GM21717 (cell line): ENCODE measurements around the gene MGRN1.

Source experiments
- ATAC-seq: cut with Tn5 transposase; IDR thresholded peaks from one replicate; pipeline ENCODE4 v1.9.1; 2021; ENCODE audit warnings: mild to moderate bottlenecking, moderate library complexity; ENCODE audit not compliant: unreplicated experiment

Gene MGRN1

DNA sequence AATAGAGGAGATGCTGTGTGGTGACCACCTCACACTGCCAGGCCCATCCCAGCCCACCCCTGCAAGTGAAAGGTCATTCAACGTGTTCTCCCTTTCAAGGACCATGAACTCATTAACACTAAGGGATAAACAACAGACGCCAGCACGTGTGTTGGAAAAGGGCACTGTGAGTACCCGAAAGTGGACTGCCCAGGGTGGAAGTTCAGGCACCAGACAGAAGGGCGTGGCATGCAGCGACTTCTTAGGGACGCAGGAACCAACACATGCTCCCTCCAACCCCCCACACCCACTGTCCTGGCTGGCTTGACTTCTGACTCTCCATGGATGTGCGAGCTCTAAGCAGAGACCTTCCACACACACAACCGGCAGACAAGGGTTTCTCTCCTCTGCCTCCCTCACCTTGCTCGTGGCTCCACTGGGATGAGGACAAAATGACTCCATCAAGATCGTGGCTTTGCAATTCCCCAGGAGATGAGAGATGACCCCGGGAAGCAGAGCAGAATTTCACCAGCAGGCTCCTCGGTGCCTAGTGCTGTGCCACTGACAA is 20.9 kb upstream of the MGRN1 start:
- ATAC-seq, result no peak

DNA sequence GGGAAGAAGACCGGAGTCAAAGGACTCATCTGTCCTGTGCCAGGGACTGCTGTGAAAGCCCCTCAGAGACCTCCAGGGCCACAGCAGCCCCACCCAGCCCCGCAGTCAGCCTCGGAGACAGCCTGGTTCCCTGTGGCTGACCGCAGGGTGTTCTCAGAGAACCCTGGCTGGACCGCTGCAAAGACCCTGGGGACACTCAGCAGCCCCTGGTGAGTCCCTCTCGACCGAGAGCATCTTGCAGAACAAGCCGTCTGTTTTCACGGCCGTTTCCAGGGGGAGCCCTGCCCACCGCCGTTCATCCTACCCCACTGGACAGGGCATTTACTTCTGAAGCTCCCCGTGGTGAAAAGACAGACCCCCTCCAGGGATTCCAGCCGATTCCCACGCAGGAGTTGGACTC is 20.2 kb upstream of the MGRN1 start:
- no peak for ATAC-seq

DNA sequence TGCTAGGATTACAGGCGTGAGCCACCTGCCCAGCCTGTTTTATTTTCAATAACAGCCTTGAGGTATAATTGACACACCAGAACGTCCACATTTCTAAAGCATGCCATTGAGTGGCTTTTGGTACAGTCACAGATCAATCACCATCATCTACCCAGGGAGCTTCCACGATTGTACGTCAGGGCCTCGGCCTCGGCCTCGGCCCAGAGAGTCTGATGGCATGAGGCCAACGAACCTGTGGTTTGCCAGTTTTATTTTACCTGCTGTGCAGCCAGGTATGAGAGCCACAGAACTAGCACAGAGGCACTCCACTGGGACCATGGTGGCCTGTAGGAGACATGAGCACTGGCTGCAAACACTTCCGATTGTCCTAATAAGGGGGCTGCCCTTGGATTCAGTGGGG is 18.3 kb upstream of the MGRN1 start:
- no peak for ATAC-seq

DNA sequence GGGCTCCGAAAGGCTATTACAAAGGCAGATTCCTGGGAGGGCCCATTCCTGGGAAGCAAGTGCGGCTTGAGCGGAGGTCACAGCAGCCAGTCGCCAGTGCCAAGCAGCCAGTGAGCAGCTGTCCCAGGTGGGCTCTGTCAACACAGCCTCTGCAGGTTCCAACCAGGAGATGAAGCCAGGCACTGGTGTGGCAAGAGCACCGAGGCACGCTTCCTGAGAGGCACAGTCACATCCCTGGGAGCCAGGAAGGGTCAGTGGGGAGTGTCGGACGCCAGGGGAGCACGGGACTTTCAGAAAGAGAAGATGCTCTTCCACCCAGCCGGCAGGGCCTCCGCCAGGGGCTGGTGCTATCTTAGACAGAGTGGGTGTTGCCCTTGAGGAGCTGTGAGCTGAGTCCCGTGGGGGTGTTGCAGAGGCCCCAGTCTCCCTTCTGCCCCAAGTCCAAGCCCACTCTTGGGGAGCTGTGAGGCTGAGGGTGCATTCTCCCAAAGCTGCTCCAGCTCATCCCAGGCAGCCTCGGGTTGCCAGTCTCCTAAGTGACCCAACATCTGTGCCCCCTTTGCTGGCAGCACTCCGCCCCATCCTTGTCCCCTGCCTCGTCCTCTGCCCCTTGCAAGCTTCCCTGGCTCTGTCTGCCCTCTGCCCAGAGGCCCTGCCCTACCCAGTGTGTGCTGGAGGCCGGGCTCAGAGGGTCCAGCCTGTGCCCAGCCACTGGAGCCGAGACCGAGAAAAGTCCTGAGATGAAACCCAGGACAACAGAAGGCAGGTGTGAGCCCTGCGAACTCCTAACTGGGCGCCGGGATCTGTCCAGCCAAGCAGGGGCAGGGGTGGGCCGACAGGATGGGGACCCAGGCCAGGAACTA is 16.6 kb upstream of the MGRN1 start:
- ATAC-seq, result no peak

DNA sequence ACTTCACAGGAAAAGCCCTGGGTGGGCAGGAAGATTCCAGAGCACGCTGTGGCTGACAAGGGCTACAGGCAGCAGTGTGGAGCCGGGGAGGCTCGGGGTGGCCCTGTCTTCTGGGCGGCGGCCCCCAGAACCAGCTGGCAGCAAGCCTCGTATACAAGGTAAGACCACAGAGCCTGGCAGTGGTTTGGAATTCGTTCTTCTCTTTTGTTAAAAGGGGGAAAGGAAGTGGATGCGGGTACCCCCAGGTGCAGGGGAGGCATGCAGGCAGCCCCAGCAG is 16.0 kb upstream of the MGRN1 start:
- no peak for ATAC-seq

DNA sequence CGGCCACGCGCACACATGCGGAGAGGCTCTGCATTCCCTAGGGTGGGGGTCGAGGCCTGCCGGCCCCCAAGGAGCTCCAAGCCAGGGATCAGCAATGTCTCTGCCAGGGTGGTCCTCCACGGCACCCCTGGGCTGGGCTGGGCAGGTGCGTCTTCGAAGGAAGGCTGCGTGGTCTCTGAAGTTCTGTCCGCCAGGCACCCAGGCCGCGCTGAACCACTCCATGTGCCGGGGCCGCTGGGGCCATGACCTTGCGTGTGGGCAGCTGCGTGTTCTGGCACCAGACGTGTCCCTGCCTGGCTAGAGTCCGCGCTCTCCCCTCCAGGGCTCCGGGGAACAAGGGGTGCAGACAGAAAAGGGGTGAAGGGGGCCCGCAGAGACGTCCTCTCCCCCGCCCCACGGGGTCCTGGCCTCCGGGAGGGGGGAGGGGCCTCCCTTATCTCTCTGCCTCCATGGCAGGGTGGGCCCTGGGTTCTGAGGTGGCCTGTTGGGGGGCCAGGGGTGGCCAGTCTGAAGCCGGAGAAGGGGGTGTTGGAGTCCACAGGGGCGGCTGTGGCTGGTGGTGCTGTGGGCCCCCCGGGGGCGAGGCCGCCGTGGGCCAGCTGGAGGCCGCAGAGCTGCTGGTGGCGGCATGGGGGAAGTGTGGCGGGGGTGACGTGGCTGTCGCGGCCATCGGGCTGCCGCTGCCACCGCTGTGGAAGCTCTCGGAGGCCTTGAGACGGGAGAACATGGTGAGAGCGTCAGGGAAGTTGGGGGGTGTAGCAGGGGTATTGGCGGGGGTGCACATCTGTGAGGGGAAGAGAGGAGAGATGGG is 15.2 kb upstream of the MGRN1 start:
- no peak for ATAC-seq

DNA sequence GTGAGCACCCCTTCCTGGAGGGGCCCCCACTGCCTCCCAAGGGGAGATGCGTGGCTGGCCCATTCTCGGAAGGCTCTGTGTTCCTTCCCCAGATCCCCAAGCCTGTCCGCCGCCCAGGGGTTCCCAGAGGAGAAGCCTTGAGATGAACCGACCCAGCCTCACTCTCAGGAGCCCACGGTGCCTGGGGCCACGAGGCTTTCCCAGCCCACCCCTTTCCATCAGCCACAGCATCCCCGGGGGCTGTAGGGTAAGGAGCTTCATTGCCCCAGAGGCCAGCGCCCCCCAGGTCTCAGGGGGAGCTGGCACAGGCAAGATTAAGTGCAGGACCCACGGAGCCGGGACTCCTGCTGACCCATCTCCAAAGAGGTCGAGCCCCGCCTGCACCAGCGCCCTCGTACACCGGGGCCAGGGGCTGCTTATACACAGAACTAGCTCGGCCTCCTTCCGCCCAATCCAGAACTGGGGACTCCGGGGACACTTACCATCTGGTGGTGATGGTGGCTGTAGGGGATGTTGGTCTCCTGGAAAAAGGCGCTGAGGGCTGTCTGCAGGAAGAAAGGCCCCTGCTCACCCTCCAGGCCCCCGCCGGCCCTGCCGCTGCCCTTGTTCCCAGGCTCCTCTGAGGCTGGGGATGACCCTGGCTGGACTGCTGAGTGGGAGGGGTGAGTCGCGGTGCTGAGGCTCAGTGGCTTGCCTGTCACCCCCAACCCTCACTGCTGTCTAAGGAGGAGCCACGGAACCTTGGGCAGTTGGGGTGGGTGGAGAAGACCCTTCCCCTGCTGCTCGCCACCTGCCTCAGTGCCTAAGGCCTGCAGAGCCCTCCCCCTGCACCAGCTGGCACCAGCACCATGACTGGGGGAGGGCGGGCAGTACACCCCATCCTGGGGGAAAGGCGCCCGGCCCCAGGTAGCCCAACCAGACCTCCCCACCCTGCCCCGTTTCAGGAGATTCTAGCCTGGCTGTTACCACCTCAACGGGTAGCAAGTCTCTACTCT is 14.3 kb upstream of the MGRN1 start:
- ATAC-seq, result no peak

DNA sequence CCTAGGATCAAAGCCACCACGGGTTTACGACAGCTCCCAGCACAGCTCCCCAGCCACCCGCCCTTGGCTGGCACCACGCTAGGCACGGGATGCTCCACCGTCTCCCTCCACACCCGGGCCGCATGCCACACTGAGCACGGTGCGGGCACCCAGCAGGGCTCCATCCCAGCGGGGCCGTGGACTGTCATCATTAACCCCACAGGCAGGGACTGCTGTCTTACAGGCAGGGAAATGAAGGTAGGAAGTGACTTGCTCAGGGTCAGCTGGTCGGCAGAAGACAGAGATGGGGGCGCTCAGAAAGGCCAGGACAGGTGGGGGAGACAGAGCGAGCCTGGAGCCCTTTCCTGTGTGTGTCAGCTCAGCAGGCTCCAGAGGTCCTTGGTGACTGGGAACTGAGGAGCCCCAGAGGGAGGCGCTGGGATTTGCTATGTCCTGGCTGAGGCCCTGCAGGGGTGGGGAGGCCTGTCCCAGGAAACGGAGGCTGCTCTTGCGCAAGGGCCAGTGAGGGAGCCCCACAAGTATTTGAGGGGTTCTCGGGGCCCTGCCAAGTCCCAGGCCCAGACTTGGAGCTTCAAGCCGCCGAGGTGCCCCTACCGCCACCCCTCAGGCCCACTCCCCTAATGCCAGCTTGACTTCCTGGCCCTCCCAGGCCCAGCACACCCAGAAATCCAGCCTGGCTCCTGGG is 13.1 kb upstream of the MGRN1 start:
- no peak for ATAC-seq

DNA sequence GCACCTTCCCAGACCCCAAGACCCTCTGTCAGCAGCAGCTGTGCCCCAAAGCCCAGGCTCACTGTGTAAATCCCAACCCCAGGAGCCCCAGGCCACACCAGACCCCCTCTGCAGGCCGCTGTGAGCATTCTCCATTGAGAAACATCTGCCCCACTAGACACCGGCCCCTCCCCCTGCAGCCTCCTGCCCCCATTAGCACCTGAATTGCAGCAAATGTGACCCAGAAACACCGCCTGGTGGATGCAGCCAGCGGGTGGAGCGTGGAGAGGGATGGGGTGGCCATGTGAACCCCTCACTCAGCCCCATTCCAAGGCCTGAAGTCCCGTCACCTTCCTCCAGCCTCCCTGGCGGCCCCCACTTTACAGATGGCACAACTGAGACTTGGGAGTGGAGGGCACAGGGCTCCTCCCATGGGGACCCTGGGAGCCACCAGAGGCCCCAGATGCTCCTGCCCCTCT is 12.1 kb upstream of the MGRN1 start:
- ATAC-seq, result no peak

DNA sequence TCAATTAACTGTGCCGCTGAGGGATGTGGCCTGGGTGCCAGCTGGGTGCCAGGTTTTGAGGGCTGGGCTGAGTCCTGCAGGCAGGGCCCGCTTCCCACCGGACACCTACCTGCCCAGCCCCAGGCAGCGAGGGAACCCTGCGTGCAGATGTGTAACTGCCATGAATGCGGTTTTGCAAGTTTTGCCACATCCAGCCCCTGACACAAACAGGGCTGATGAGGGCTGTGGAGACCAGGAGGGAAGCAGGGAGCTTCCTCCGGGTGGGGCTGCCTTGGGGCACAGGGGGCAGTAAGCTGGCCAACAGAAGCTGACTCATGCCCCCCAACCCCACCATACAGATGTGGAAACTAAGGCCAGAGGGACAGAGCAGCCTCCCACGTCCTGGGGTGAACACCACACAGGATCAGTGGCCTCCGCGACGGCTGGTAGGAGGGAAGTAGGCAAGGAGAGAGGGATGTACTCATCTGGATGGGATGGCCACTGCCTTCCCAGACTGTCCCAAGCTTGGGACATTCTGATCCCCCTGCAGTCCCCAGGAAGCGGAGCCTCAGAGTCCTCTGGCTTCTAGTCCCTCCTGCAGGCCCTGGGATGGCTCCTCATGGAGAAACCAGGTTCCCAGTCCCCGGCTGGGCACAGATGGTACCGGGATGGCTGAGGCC is 11.5 kb upstream of the MGRN1 start:
- no peak for ATAC-seq

DNA sequence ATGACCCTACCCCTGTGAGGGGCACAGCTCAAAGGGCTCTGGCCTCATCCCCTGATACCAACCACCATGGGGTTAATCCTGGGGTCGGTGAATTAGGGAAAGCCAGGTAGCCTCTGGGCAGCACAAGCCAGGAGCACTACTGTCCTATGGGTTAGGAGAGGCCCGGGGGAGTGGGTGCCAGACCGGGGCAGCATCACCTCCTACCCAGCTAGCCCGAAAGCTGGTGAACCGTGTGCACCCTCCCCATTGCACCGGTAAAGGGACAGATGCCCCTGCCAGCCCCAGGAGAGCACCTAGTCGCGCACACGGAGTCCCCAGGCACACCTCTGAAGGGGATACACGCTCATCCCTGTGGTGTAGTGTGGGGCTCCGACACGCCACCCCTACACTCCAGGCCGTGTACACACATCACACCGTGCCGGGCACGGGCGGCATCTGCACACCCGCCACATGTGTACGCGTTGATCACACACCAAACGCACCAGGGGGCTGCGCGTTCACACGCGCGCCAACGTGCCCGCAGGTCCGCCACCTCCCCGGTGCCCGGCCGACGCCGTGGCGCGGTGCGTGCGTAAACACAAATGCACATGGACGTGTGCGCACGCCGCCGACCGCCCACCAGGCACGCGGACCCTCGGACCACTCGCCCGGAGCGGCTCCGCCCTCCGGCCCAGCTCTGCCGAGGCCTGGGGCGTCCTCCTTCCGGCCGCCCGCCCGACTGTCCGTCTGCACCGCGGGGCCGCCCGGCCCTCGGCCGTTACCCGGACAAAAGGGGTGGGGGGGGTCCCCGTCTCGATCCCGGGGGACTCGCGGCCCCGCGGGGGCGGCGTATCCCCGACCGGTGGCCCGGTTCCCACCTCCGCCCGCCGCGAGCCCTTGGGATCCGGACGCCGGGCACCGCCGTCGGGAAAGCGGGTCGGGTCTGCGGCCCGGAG is 10.7 kb upstream of the MGRN1 start:
- ATAC-seq, result no peak

DNA sequence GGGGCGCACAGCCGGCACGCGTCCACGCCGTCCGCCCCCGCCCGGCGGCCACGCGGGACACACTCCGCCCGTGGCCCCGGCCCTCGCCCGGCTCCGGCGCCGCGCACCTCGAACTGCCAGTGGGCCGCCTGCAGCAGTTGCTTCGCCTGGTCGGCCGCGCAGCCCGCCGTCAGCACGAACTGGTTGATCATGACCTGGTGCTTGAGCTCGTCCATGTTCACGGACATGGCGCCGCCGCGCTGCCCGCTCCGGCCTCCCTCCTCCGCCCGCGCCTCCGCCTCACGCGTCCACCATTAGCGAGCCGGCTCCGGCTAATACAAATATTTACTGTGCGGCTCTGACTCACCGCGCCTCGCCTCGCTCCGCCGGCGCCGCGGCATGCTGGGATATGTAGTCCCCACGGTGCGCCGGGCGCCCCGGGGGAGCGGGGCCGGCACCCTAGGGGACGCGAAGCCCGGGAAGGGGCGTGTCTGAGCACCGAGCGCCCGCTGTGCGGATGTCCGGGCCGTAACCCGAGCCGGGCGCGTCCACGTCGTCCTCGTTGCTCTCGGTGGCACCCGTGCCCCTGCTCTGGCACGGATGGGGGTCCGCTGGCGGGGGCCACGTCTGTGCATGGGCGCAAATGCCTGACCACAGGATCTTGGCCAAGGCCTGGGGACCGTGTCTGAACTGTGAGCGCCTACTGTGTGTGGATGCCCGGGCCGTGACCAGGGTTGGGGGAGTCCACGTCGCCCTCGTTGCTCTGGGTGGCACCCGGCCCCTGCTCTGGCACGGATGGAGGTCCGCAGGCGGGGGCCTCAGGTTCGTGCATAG is 9.8 kb upstream of the MGRN1 start, which contains the start of gene UBALD1:
UBALD1 (minus strand) TSS at position 318 of the 813 bp plus-strand sequence; CDS start at position 227, 91 bp downstream.
- ATAC-seq, result peak; percentile 49

DNA sequence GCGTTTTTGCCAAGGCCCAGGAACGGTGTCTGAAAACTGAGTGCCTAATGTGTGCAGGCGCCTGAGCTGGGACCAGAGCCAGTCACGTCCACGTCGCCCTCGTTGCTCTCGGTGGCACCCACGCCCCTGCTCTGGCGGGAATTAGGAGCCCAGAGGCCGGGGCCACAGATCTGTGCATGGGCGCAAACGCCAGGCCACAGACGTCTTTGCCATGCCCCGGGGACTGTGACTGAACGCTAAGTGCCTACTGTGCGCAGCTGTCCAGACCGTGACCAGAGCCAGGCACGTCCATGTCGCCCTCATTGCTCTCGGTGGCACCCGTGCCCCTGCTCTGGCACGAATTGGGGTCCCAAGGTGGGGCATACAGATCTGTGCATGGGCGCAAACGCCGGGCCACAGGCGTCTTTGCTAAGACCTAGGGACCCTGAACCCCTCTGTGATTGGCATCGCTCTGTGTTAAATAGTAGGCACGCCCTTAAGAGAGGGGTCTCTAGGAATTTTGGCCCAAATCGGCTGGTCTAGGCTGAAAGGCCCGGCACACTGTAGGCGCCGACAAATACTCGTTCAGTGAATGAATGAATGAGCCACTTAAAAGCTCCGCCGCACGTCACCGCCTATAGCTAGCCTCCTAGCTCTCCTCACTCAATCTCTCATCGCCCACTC is 9.1 kb upstream of the MGRN1 start:
- no peak for ATAC-seq

DNA sequence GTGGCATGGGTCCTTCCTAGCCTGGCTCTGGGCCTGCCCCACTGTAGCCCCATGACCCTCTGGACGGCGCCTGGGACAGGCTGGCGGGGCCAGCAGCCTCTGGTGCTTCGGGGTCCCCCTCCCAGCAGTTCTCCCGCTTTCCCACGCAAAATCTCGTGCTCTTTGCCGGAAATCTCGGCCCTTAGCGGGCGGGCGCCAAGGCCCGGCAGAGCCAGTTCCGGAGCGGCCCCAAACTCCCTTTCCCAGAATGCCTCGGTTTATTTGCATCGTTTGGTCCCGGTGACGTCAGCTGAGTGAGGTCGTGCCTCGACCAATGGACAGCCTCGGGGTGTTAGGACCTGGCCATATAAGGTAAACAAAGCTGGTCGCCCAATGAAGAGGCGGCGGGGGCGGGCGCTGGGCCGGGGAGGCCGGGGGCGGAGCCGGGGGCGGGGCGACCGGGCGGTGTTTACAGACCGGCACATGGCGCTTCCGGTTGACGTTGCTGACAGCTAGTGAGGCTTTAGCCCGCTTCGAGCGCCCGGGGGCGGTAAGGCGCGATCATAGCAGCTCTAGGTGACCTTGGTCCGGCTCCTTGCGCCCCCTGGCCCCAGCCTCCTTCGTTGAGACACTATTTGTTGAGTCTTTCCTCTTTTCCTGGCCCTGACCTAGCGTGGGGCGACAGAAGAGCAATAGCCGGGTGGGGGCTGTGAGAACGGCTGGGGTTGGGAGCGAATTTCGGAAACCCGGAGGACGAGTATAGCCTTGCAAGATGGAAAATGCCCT is 8.4 kb upstream of the MGRN1 start:
- peak; percentile 70 for ATAC-seq

DNA sequence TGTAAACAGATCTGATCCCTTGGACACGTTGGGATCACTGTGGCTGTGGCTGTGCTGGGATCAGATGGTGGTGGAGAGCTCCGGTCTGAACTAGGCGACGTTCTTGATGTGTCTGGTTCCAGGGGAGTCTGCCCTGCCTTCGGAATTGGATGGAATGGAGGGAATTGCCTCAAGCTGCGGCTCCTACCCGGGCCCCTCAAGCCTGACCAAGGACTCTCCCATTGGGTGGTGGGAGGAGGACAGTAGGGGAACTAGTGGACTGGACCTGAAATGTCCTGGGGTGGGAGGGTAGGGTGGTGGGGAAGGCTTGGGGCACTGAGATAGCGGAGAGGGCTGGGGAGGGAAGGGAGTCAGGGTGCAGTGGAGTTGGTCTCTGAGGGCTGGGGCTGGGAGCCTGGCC is 6.7 kb upstream of the MGRN1 start:
- ATAC-seq, result no peak

DNA sequence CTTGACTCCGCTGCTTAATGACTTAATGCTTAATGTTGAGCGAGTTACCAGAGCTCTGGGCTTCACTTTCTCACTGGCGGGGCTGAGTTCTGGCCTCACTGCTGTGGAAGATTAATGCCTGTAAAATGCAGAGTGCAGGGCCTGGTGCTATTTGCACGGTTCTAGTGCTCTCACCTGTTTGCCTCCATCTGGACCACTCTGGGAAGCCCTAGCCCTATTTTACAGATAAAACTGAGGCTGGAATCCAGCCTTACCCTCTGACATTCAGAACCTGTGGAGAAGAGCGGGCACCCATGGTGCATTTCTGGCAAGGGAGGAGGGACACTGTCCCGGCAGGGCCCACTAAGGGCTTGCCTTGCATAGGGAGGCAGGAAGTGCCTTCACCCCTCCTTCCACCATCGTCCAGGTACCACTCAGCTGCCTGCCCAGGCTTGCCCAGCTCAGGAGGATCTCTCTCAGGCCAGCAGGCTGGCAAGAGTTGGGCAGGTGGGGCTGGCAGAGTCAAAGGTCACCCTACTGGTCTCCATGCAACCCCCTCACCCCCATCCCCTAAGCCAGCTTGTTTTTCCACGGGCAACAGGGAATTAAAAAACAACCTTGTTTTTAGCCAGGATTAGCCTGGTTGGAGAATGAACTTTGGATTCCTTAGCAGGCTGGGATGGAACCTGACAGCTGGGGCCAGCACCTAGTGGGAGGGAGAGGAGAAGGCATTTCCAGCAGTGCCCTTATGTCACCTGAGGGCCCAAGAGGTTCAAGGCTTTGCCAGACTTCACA is 5.8 kb upstream of the MGRN1 start:
- ATAC-seq, result no peak
